NCI-H524 treated with DMSO at 0.1 percent for 48 hours (cell line): ENCODE results near the gene FOXI1.

Experiments used
- DNase-seq: peaks from one replicate; lab custom pipeline; 2025; lab: John Stamatoyannopoulos, UW

FOXI1 gene

GRCh38 chr5:170105642-170106611 is at the start of gene FOXI1:
Gene FOXI1 (plus strand): TSS chr5:170105897. CDS start chr5:170105958, 61 bp downstream.
- no peak for DNase-seq

- DNase-seq = no peak
Observed at GRCh38 chr5:170056561-170057267, 49.0 kb upstream of the FOXI1 start.

- no peak for DNase-seq
Observed at GRCh38 chr5:170057311-170057710, 48.4 kb upstream of the FOXI1 start.

GRCh38 chr5:170059221-170059620 is 46.5 kb upstream of the FOXI1 start:
- DNase-seq = no peak

- DNase-seq = no peak
Observed at GRCh38 chr5:170067152-170067551, 38.5 kb upstream of the FOXI1 start.

GRCh38 chr5:170067574-170068170 is 38.0 kb upstream of the FOXI1 start:
- no peak for DNase-seq

- DNase-seq = no peak
Observed at GRCh38 chr5:170069512-170069911, 36.2 kb upstream of the FOXI1 start.

- no peak for DNase-seq
Observed at GRCh38 chr5:170070556-170071412, 34.9 kb upstream of the FOXI1 start.

GRCh38 chr5:170071748-170072147 is 33.9 kb upstream of the FOXI1 start:
- no peak for DNase-seq

GRCh38 chr5:170075696-170076095 is 30.0 kb upstream of the FOXI1 start:
- DNase-seq = no peak

GRCh38 chr5:170076211-170076610 is 29.5 kb upstream of the FOXI1 start:
- no peak for DNase-seq

- no peak for DNase-seq
Observed at GRCh38 chr5:170076739-170077138, 29.0 kb upstream of the FOXI1 start.

GRCh38 chr5:170077526-170077925 is 28.2 kb upstream of the FOXI1 start:
- DNase-seq = no peak

GRCh38 chr5:170078458-170078857 is 27.2 kb upstream of the FOXI1 start:
- DNase-seq = no peak

GRCh38 chr5:170078931-170079330 is 26.8 kb upstream of the FOXI1 start:
- no peak for DNase-seq

GRCh38 chr5:170080217-170080616 is 25.5 kb upstream of the FOXI1 start:
- DNase-seq = no peak

GRCh38 chr5:170080786-170081445 is 24.8 kb upstream of the FOXI1 start:
- DNase-seq = no peak

- DNase-seq = no peak
Observed at GRCh38 chr5:170081616-170082015, 24.1 kb upstream of the FOXI1 start.

- no peak for DNase-seq
Observed at GRCh38 chr5:170082701-170083100, 23.0 kb upstream of the FOXI1 start.

- no peak for DNase-seq
Observed at GRCh38 chr5:170087168-170087817, 18.4 kb upstream of the FOXI1 start.
